Thoracic aorta (tissue), 2 donors: ENCODE data around the gene SLCO4A1. TPM values are rescaled to one million over a fixed set of nuclear protein-coding genes. Genes with fewer than 3 reads are reported as not detected.

ENCODE experiments used
- ATAC-seq: fragments of 150-250 bp; one replicate; pipeline ENCODE4 v1.8.0; 2017; ENCODE audit warnings: low read depth; ENCODE audit not compliant: insufficient number of reproducible peaks, low FRiP score
- DNase-seq: peaks from one replicate; pipeline ENCODE4 v3.0.0-alpha.2; 2020; ENCODE audit warnings: low spot score
- H3K27ac ChIP-seq, 2 donors: fragments of 200-600 bp; sonication (generic); 1 replicate in 1 of 2; 2 replicates in 1 of 2; pipeline ENCODE4 v1.5.1; 2016; ENCODE audit warnings: mild to moderate bottlenecking in 2 of 2, moderate library complexity in 2 of 2
- H3K27me3 ChIP-seq: fragments of 200-600 bp; sonication (generic); replicated peaks from 2 replicates; pipeline ENCODE4 v1.6.0; 2016; ENCODE audit warnings: mild to moderate bottlenecking; ENCODE audit not compliant: insufficient read depth
- H3K36me3 ChIP-seq: fragments of 200-600 bp; sonication (generic); one replicate; pipeline ENCODE4 v1.5.1; 2016
- H3K4me1 ChIP-seq, 2 donors: fragments of 200-600 bp; sonication (generic); 1 replicate in 1 of 2; 2 replicates in 1 of 2; pipeline versions ENCODE4 v1.5.1 to v1.6.0; 2016; ENCODE audit warnings: low read depth in 2 of 2, mild to moderate bottlenecking in 1 of 2; ENCODE audit not compliant: control insufficient read depth in 1 of 2
- H3K4me3 ChIP-seq: fragments of 200-600 bp; sonication (generic); 2 replicates; pipeline ENCODE4 v1.5.1; 2016; ENCODE audit warnings: mild to moderate bottlenecking
- H3K9me3 ChIP-seq: fragments of 200-600 bp; sonication (generic); 2 replicates; pipeline ENCODE4 v1.5.1; 2016
- CTCF ChIP-seq: fragments of 200-600 bp; sonication (generic); IDR thresholded peaks from one replicate; pipeline ENCODE4 v1.5.1; 2019; ENCODE audit warnings: antibody characterized with exemption
- total RNA-seq, 2 donors: library from RNA; depleted of rRNA; stranded (reverse); fragments of >200 nt; gene quantifications; one replicate each; pipeline versions ENCODE4 v1.1.0 to v1.2.3, GENCODE V29; 2016

Gene SLCO4A1
- total RNA-seq, 2 donors from 2014 or later, result 22.1 to 26.0 TPM

- Histone ChIP-seq H3K27me3 (no peaks in the 10 kb centered on the region), H3K4me1 (no peaks in the 10 kb centered on the region), H3K27ac (no peak overlapping the region), H3K36me3 (no peaks in the 10 kb centered on the region), H3K9me3 (no peaks in the 10 kb centered on the region), H3K4me3 (no peak overlapping the region)
- ATAC-seq (no peak), DNase-seq (no peak)
- no peak for TF ChIP-seq CTCF
Measured at GRCh38 chr20:62715201-62715600, 72.9 kb downstream of the SLCO4A1 start.

- Histone ChIP-seq H3K4me1 (no peaks in the 10 kb centered on the region), H3K36me3 (no peaks in the 10 kb centered on the region), H3K9me3 (peaks cover 10% of the 10 kb centered on the region), H3K27ac (no peak overlapping the region), H3K27me3 (no peaks in the 10 kb centered on the region), H3K4me3 (no peak overlapping the region)
- TF ChIP-seq CTCF, result no peak
- ATAC-seq (no peak), DNase-seq (no peak)
Measured at GRCh38 chr20:62716198-62716940, 74.1 kb downstream of the SLCO4A1 start.

GRCh38 chr20:62716941-62717310, 74.6 kb downstream of the SLCO4A1 start:
- H3K4me1 ChIP-seq, result no peaks in the 10 kb centered on the region
- H3K9me3 ChIP-seq, result peaks cover 13% of the 10 kb centered on the region
- H3K36me3 ChIP-seq, result no peaks in the 10 kb centered on the region
- ATAC-seq (no peak), DNase-seq (no peak)
- no peak overlapping the region for H3K27ac ChIP-seq
- no peaks in the 10 kb centered on the region for H3K27me3 ChIP-seq
- H3K4me3 ChIP-seq, result no peak overlapping the region
- no peak for TF ChIP-seq CTCF

GRCh38 chr20:62717933-62718332, 75.6 kb downstream of the SLCO4A1 start:
- Histone ChIP-seq H3K27ac (no peak overlapping the region), H3K36me3 (no peaks in the 10 kb centered on the region), H3K4me1 (no peaks in the 10 kb centered on the region), H3K27me3 (no peaks in the 10 kb centered on the region), H3K4me3 (no peak overlapping the region), H3K9me3 (peaks cover 13% of the 10 kb centered on the region)
- no peak for TF ChIP-seq CTCF
- ATAC-seq (no peak), DNase-seq (no peak)

- DNase-seq (no peak), ATAC-seq (no peak)
- no peak for TF ChIP-seq CTCF
- H3K9me3 ChIP-seq, result peaks cover 13% of the 10 kb centered on the region
- no peaks in the 10 kb centered on the region for H3K4me1 ChIP-seq
- no peaks in the 10 kb centered on the region for H3K36me3 ChIP-seq
- H3K4me3 ChIP-seq, result no peak overlapping the region
- no peaks in the 10 kb centered on the region for H3K27me3 ChIP-seq
- H3K27ac ChIP-seq, result no peak overlapping the region
Measured at GRCh38 chr20:62718546-62718945, 76.2 kb downstream of the SLCO4A1 start.
